A549 treated with AZD2906 at 1 μM for 4 hours (cell line): Measurements from ENCODE around the gene VAV1. TPM values are rescaled to one million over a fixed set of nuclear protein-coding genes. Genes with fewer than 3 reads are reported as not detected.

Experiments
- total RNA-seq: library from RNA; stranded (reverse); fragments of 200-300 nt; extraction: Qiagen RNA extraction; gene quantifications from 5 replicates; pipeline ENCODE4 v1.2.3, GENCODE V29; 2022

The VAV1 gene, protein sequence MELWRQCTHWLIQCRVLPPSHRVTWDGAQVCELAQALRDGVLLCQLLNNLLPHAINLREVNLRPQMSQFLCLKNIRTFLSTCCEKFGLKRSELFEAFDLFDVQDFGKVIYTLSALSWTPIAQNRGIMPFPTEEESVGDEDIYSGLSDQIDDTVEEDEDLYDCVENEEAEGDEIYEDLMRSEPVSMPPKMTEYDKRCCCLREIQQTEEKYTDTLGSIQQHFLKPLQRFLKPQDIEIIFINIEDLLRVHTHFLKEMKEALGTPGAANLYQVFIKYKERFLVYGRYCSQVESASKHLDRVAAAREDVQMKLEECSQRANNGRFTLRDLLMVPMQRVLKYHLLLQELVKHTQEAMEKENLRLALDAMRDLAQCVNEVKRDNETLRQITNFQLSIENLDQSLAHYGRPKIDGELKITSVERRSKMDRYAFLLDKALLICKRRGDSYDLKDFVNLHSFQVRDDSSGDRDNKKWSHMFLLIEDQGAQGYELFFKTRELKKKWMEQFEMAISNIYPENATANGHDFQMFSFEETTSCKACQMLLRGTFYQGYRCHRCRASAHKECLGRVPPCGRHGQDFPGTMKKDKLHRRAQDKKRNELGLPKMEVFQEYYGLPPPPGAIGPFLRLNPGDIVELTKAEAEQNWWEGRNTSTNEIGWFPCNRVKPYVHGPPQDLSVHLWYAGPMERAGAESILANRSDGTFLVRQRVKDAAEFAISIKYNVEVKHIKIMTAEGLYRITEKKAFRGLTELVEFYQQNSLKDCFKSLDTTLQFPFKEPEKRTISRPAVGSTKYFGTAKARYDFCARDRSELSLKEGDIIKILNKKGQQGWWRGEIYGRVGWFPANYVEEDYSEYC
- 6.2 to 8.2 TPM (median 6.7 TPM) in 5 replicates for total RNA-seq

DNA sequence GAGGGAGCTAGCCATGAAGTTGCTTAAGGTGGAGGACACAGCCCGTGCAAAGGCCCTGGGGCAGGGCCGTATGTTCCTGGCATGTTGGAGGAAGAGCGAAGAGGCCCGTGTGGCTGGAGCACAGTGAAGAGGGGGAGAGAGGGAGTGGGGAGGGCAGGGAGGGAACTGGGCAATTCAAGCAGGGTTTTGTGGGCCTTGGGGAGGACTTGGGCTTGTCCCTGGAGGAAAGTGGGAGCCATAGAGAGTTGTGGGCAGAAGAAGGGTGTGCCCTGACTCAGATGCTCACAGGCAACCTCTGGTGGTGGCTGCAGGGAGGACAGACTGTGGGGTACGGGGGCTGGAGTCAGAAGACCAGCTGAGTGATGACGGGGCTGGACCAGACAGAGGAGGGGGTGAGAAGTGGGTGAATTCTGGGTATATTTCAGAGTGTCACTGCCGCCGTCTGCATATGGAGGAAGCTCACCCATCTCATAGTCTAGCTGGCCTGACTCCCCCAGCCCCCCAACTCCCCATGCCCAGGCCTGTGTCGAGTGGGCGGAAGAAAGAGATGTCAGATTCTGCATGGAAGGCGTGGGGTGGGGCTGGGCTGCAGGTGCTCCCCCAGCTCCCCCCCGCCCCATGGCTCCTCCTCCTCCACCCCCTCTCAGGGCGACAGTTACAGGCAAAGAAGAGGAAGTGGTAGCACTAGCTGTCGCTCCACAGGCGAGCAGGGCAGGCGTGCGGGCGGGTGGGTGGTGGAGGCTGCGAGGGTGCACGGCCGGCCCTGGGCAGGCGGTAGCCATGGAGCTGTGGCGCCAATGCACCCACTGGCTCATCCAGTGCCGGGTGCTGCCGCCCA is at the start of gene VAV1:
Gene VAV1 (plus strand): TSS at position 681 of the 838 bp plus-strand sequence. CDS start 100 bp downstream, at position 781.

DNA sequence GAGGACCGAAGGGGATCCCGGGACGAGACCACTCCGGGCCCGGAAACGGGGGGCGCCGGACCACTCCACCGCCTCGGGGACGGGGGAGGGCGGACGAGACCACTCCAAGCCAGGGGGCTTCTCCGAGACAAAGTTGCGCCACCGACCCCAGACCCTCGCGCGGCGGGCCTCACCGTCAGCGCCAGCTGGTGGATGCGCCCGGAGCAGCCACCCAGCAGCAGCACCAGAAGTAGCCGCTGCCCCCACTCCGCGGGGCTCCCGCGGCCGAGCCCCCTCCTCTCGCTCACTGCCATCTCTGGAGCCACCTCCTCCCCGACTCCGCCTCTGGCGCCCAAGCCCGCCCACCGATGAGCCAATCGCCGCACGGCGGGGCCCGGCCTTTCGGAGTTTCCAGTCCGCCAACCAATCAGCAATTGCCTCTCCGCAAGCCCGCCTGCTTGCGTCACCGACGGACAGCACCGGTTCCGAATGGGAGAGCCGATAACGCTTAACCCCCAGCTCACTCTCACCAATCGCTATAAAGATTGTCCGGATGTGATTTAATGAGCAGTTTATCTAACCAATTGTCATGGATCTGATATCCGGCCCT is 35.1 kb upstream of the VAV1 start, which contains the start of gene GPR108:
Gene GPR108 (minus strand): TSS at position 297 of the 589 bp plus-strand sequence. CDS start 4 bp downstream, at position 293.

DNA sequence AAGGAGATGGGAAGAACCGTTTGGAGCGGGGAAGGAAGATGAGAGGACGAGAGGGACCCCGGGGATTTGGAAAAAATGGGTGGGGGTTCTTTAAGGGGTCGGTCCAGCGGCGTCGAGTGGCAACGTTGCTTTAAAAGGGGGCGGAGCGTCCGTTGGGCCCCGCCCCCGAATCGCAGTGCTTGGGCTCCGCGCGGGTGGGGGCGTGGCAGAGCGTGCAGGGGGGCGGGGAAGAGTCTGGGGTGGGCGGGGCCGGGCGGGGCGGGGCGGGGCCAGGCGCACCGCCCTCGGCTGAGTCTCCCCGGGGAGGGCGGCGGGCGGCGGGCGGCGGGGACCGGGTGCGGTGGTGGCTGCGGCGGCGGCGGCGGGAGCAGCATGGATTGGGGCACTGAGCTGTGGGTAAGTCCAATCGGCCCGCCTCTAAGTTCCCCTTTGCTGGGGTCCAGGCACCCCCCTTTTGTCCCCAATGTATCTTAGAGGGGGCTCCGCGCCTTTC is 33.1 kb upstream of the VAV1 start, which contains the start of gene TRIP10:
Gene TRIP10 (plus strand): TSS at position 291 of the 493 bp plus-strand sequence. CDS start 82 bp downstream, at position 373.

DNA sequence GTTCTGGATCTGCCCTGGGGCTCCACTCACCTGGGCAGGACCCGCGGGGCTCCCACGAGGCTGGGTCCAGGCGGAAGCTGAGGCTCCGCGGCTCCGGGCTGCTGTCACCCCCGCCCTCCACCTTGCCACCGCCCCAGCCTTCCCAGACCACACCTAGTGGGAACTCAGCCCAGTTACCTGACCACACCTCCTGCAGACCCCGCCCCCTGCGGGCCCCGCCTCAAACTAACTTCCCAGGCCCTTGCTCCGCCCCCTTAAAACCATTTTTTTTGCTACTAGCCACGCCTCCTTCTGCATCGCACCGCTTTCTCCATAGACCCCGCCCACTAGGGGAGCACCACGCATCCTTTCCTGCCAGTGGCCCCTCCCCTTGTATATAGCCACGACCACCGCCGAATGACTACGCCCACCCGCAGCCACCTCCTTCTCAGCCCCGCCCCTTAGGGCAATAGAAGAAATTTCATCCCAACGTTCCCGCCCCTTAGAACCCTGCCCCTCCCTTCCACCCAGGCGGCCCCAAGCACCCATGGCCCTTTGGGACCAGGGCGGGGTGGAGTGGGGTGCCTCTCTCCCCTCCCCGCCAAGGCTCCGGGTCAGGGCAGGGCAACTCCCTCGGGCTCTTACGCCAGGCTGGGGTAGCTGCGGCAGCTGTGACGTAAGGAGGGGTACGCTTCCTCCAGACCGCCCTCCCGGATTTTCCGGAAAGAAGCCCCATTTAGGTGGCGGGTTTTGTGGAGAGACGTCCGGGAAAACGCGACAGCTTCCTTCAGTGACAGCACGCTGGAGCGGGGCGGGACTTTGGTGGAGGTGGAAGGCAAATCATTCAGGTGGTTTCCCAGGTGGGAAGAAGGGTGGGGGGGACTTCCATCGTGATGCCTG is 4.9 kb upstream of the VAV1 start, which contains the start of gene SH2D3A:
Gene SH2D3A (minus strand): TSS at position 79 of the 879 bp plus-strand sequence. CDS start 3,687 bp downstream, outside the sequence.

DNA sequence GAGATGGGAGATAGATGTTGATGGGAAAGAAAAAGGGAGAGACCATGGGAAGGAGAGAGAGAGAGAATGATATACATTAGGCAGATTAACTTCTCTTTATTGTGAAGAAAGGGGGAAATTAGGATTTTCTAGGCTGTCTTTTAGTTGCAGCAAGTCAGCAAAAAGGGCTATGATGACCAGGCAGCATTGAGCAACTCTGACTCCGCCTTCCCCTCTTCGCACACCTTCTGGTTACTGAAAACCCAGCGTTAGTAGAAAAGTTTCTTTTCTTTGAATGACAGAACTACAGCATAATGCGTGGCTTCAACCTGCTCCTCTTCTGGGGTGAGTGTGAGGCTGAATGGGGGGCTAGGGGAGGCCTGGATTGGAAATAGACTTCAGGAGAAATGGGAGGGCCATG is 114.8 kb downstream of the VAV1 start, which contains the start of gene ADGRE1:
Gene ADGRE1 (plus strand): TSS at position 264 of the 400 bp plus-strand sequence. CDS start 30 bp downstream, at position 294.

Other genes starting within 250 kb of the VAV1 start
- 2.4 to 4.6 TPM (median 3.7 TPM) in 5 replicates for gene TNFSF9, start 241.7 kb upstream of the VAV1 start, total RNA-seq
- 12.1 to 25.6 TPM (median 19.9 TPM) in 5 replicates for gene CD70, start 181.6 kb upstream of the VAV1 start, total RNA-seq
- 0.04 to 0.17 TPM (median 0.07 TPM) in 5 replicates for gene TNFSF14, start 102.5 kb upstream of the VAV1 start, total RNA-seq
- gene C3, start 52.1 kb upstream of the VAV1 start, total RNA-seq, result 39.7 to 51.9 TPM (median 46.5 TPM) in 5 replicates
- gene GPR108, start 35.1 kb upstream of the VAV1 start, total RNA-seq, result 31.8 to 42.8 TPM (median 41.4 TPM) in 5 replicates
- 82.5 to 100 TPM (median 95.0 TPM) in 5 replicates for gene TRIP10, start 33.0 kb upstream of the VAV1 start, total RNA-seq
- gene SH2D3A, start 5.3 kb upstream of the VAV1 start, total RNA-seq, result 15.2 to 19.9 TPM (median 19.1 TPM) in 5 replicates
- gene ADGRE1, start 114.9 kb downstream of the VAV1 start, total RNA-seq, result 4.3 to 5.6 TPM (median 4.7 TPM) in 5 replicates
- gene MBD3L2B, start 248.7 kb downstream of the VAV1 start, total RNA-seq, result not detected in 5 replicates